Coronary artery (tissue), 2 donors: ENCODE measurements around the gene STX2.
"Not testable (repeated sequence)": the region's sequence is repeated elsewhere in the genome, so short reads cannot be mapped to it uniquely, and the experiment has no call there.

Experiments
- DNase-seq: peaks from one replicate; pipeline ENCODE4 v3.0.0-alpha.2; 2017; ENCODE audit warnings: low spot score
- H3K27ac ChIP-seq, 2 donors: fragments of 200-600 bp; sonication (generic); one replicate each; pipeline ENCODE4 v1.5.1; 2016 to 2019
- H3K4me3 ChIP-seq: fragments of 200-600 bp; sonication (generic); 2 replicates; pipeline ENCODE4 v1.5.1; 2016; ENCODE audit warnings: mild to moderate bottlenecking, moderate library complexity
- TF ChIP-seq, protein P1 (sequence below): fragments of 200-600 bp; sonication (generic); IDR thresholded peaks from one replicate; pipeline ENCODE4 v1.5.1; 2019; ENCODE audit warnings: antibody characterized with exemption

STX2 gene

DNA sequence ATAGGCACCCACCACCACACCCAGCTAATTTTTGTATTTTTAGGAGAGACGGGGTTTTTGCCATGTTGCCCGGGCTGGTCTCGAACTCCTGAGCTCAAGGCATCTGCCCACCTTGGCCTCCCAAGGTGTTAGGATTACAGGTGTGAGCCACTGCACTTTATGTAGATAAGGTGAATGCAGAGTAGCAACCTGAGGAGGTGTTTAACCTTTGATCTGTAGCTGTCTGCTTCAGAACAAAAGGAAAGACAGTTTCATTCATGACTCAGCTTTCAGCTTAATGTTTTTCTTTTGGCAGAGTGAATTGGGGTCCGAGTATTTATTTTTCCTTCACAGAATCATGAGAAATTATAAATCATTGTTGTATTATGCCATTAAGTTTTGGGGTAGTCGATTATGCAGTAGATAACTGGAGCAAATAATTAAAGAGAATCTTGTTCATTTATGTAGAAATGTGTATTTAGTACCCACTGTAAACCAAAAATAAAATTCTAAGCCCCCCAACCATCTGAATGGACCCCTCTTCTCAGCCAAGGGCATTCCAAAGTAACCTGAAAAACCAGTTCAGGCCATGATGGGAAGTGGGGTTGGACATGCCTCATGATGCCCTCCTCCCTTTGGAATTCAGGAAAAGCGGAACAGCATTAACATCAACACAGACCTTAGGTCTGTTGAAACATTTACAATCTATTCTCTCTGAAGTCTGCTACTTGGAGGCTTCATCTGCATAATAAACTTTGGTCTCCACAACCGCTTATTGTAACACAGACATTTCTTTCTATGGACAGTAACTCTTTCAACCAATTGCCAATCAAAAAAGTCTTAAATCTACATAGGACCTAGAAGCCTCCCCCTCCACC lies 10.7 kb upstream of the STX2 start:
- H3K4me3 ChIP-seq: no peak overlapping the region
- H3K27ac ChIP-seq: no peak overlapping the region
- peak; percentile 9 for DNase-seq
- TF ChIP-seq, protein P1, sequence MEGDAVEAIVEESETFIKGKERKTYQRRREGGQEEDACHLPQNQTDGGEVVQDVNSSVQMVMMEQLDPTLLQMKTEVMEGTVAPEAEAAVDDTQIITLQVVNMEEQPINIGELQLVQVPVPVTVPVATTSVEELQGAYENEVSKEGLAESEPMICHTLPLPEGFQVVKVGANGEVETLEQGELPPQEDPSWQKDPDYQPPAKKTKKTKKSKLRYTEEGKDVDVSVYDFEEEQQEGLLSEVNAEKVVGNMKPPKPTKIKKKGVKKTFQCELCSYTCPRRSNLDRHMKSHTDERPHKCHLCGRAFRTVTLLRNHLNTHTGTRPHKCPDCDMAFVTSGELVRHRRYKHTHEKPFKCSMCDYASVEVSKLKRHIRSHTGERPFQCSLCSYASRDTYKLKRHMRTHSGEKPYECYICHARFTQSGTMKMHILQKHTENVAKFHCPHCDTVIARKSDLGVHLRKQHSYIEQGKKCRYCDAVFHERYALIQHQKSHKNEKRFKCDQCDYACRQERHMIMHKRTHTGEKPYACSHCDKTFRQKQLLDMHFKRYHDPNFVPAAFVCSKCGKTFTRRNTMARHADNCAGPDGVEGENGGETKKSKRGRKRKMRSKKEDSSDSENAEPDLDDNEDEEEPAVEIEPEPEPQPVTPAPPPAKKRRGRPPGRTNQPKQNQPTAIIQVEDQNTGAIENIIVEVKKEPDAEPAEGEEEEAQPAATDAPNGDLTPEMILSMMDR: no peak

DNA sequence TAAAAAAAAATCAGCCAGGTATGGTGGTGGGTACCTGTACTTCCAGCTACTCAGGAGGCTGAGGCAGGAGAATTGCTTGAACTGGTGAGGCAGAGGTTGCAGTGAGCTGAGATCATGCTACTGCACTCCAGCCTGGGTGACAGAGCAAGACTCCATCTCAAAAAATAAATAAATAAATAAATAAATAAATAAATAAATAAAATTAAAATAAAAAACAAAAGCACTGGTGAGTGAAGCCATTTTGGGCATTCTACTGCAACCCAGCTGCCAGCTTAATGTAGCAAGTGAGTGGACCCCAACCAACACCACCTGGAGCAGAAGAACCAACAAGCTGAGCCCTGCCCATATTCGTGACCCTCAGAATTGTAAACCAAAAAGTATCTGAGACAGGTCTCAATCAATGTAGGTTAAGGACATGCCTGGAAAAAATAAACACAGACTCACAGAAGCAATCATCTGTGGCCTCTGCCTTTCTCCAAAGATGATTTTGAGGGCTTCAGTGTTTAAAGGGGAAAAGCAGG lies 9.8 kb upstream of the STX2 start:
- H3K4me3 ChIP-seq, DNase-seq, H3K27ac ChIP-seq: not testable (repeated sequence)

GRCh38 chr12:130848105-130848504 lies 9.1 kb upstream of the STX2 start:
- not testable (repeated sequence) for H3K4me3 ChIP-seq, H3K27ac ChIP-seq

DNA sequence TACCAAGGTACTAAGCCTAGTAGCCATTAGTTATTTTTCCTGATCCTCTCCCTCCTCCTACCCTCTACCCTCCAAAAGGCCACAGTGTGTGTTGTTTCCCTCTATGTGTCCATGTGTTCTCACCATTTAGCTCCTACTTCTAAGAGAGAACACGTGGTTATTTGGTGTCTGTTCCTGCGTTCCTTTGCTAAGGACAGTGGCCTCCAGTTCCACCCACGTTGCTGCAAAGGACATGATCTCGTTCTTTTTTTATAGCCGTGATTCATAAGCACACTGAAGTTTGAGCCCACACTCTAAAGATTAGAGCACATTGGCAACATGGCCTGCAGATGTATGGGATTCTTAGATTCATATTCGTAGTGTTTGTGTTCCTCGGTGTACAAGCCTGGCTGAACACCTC lies 8.1 kb upstream of the STX2 start:
- DNase-seq: no peak
- Histone ChIP-seq H3K27ac (no peak overlapping the region), H3K4me3 (no peak overlapping the region)
- TF ChIP-seq, protein P1: no peak

More at GRCh38 chr12:130848105-130848504, 9.1 kb upstream of the STX2 start:
- DNase-seq: not testable (repeated sequence)

DNA sequence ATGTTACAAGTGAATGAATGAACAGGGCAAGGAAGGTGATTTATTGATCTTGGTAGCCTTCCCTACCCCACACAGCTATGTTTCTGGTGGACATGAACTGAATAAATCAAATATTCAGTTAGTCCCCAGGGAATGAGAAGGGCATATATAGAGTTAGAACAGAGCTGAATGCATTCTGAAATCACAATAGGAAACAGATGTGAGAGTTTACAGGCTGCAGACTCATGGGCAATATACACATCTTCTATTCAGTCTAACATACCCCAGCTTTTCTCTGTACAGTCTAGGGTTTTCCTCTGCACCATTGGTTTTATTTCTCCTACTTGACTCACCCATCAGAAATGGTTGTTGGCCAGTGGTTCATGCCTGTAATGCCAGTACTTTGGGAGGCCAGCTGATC lies 7.3 kb upstream of the STX2 start:
- TF ChIP-seq, protein P1: no peak
- DNase-seq: no peak
- Histone ChIP-seq H3K27ac (no peak overlapping the region), H3K4me3 (no peak overlapping the region)

DNA sequence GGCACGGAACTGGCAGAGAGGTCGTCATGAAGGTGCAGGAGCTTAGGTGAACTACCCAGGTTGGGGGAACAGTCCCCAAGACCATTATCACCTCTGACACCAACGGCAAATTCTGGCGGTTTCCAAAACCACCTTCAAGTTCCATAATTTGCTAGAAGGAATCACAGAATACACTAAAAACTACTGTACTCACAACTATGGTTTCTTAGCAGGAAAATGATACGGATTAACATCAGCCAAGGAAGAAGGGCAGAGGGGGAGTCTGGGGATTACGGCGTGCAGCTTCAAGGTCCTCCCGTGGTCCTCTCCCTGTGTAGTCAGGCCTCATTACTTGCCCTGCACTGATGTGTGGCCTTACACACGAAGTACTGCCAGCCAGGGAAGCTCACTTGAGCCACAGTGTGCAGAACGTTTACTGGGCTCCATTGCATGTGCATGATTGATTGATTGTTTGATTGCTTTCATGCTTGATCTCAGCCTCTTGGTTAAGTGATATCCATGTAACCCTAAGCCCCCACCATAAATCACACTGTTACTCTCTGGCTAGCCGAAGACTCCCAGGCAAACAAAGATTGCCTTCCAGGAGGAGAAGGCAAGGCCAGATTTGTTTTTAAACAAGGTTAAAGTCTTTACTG lies 837 bp upstream of the STX2 start:
- DNase-seq: no peak
- TF ChIP-seq, protein P1: no peak
- Histone ChIP-seq H3K27ac (peak overlapping the region in 1 of 2 donors; percentile 90), H3K4me3 (peak overlapping the region; percentile 99)

DNA sequence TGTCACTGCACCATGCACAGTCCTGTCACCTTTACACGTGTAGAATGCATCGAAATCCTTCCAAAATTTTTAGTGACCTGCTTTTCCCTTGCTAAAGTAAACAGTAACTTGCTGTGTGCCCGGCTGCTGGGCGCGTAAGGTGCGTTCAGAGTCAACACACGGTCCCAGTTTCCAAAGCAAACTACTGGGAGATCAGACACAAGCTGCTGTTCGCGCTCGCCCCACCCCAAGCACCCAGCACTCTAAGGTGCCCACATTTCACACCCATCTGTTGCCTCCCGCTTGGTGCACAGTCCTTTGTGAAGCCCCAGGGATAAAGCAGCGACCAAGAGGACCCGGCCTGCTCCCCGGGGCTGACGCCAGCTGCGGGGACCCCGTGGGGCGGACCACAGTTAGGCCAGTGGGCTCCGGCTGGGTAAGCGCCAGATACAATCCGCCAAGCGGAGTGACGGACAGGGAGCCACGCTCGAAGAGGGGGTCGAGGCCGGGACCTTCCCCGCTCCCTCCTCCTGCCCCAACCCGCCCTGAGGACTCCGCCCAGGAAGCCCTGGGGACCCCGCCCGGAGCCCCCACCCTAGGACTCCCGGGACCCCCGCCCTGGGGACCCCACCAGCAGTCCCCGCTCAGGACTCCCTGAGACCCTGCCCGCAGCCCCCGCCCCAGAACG lies 633 bp downstream of the STX2 start:
- TF ChIP-seq, protein P1: no peak
- DNase-seq: no peak
- peak overlapping the region; percentile 78 to 90 for H3K27ac ChIP-seq
- peak overlapping the region; percentile 99 for H3K4me3 ChIP-seq
